DMS53 treated with DMSO at 0.1 percent for 48 hours (cell line): Measurements from ENCODE around the gene BTNL2.

Experiments used
- DNase-seq: peaks from one replicate; lab custom pipeline; 2025; ENCODE audit not compliant: unreplicated experiment; lab: John Stamatoyannopoulos, UW

BTNL2 gene

GRCh38 chr6:32415521-32416019, 8.6 kb upstream of the BTNL2 start:
- DNase-seq = peak; percentile 66

GRCh38 chr6:32413427-32414047, 6.6 kb upstream of the BTNL2 start:
- peak; percentile 78 for DNase-seq

GRCh38 chr6:32411566-32412327, 4.8 kb upstream of the BTNL2 start:
- no peak for DNase-seq

GRCh38 chr6:32410906-32411305, 3.9 kb upstream of the BTNL2 start:
- DNase-seq = no peak

- DNase-seq = no peak
These were observed 784 bp downstream of the BTNL2 start for GRCh38 chr6:32406197-32406596.

GRCh38 chr6:32405656-32406055, 1.3 kb downstream of the BTNL2 start:
- no peak for DNase-seq

GRCh38 chr6:32402812-32403211, 4.2 kb downstream of the BTNL2 start:
- no peak for DNase-seq

- no peak for DNase-seq
These were observed 5.6 kb downstream of the BTNL2 start for GRCh38 chr6:32401284-32401963.

GRCh38 chr6:32397252-32397920, 9.6 kb downstream of the BTNL2 start:
- DNase-seq = no peak

GRCh38 chr6:32396028-32396427, 11.0 kb downstream of the BTNL2 start:
- no peak for DNase-seq

GRCh38 chr6:32393665-32394420, 13.1 kb downstream of the BTNL2 start:
- peak; percentile 46 for DNase-seq

GRCh38 chr6:32391505-32391904, 15.5 kb downstream of the BTNL2 start:
- DNase-seq = no peak

- DNase-seq = no peak
These were observed 19.2 kb downstream of the BTNL2 start for GRCh38 chr6:32387589-32388340.

- no peak for DNase-seq
These were observed 20.9 kb downstream of the BTNL2 start for GRCh38 chr6:32386040-32386439.

GRCh38 chr6:32382757-32383420, 24.1 kb downstream of the BTNL2 start:
- no peak for DNase-seq

GRCh38 chr6:32379545-32379944, 27.4 kb downstream of the BTNL2 start:
- no peak for DNase-seq

- no peak for DNase-seq
These were observed 31.0 kb downstream of the BTNL2 start for GRCh38 chr6:32375739-32376529.

- DNase-seq = no peak
These were observed 35.2 kb downstream of the BTNL2 start, which contains the start of gene TSBP1 for GRCh38 chr6:32371803-32372202. TSS of gene TSBP1 (minus strand) at chr6:32371903. CDS start at chr6:32371706, 197 bp downstream.
